GM23338 (cell line): ENCODE results near the gene UHRF1. TPM values are rescaled to one million over a fixed set of nuclear protein-coding genes. Genes with fewer than 3 reads are reported as not detected.

ENCODE experiments used
- ATAC-seq: fragments of 200-7000 bp; cut with Tn5 transposase; 3 replicates; pipeline ENCODE4 v1.9.1; 2020
- DNase-seq: peaks from one replicate; pipeline ENCODE4 v3.0.0-alpha.2; 2015; ENCODE audit warnings: low spot score
- H2AFZ ChIP-seq: fragments of 200-600 bp; sonication (generic); 2 replicates; pipeline ENCODE4 v1.8.0; 2016; ENCODE audit warnings: antibody characterized with exemption, mild to moderate bottlenecking, moderate library complexity
- H3F3A ChIP-seq: fragments of 200-600 bp; sonication (generic); replicated peaks from 2 replicates; pipeline ENCODE4 v1.8.0; 2017; ENCODE audit warnings: antibody characterized with exemption, mixed run types, low read depth
- H3K27ac ChIP-seq: fragments of 200-600 bp; sonication (generic); 2 replicates; pipeline ENCODE4 v1.6.1; 2016; ENCODE audit warnings: low read depth
- H3K27me3 ChIP-seq: fragments of 200-600 bp; sonication (generic); 2 replicates; pipeline ENCODE4 v1.8.0; 2016; ENCODE audit warnings: mild to moderate bottlenecking, mixed run types, moderate library complexity; ENCODE audit not compliant: insufficient read depth
- H3K36me3 ChIP-seq: fragments of 200-600 bp; sonication (generic); 2 replicates; pipeline ENCODE4 v1.8.0; 2016; ENCODE audit warnings: mild to moderate bottlenecking; ENCODE audit not compliant: insufficient read depth
- H3K4me1 ChIP-seq: fragments of 200-600 bp; sonication (generic); 2 replicates; pipeline ENCODE4 v1.8.0; 2016; ENCODE audit warnings: mild to moderate bottlenecking, moderate library complexity; ENCODE audit not compliant: insufficient read depth
- H3K4me2 ChIP-seq: fragments of 200-600 bp; sonication (generic); 2 replicates; pipeline ENCODE4 v1.7.1; 2017; ENCODE audit warnings: mixed run types
- H3K4me3 ChIP-seq: fragments of 200-600 bp; sonication (generic); 2 replicates; pipeline ENCODE4 v1.6.1; 2016; ENCODE audit warnings: mixed run types
- H3K79me2 ChIP-seq: fragments of 200-600 bp; sonication (generic); replicated peaks from 2 replicates; pipeline ENCODE4 v1.8.0; 2017; ENCODE audit warnings: mild to moderate bottlenecking; ENCODE audit not compliant: insufficient read depth
- H3K9me2 ChIP-seq: fragments of 200-600 bp; sonication (generic); 2 replicates; pipeline ENCODE4 v1.8.0; 2017; ENCODE audit not compliant: insufficient read depth
- H4K20me1 ChIP-seq: fragments of 200-600 bp; sonication (generic); replicated peaks from 2 replicates; pipeline ENCODE4 v1.8.0; 2017; ENCODE audit warnings: mild to moderate bottlenecking; ENCODE audit not compliant: insufficient read depth
- H3K27ac Mint-ChIP-seq: 2 replicates; pipeline ENCODE4 v1.8.0; 2020; ENCODE audit warnings: inconsistent platforms, mild to moderate bottlenecking, moderate library complexity, mixed read lengths
- H3K27me3 Mint-ChIP-seq: 3 replicates; pipeline ENCODE4 v1.8.0; 2022; ENCODE audit warnings: low read depth, mild to moderate bottlenecking, moderate library complexity, mixed read lengths, inconsistent platforms; ENCODE audit not compliant: insufficient read depth, poor library complexity
- H3K36me3 Mint-ChIP-seq: 3 replicates; pipeline ENCODE4 v1.8.0; 2021; ENCODE audit warnings: low read depth, mild to moderate bottlenecking, inconsistent platforms, moderate library complexity, mixed read lengths
- H3K4me1 Mint-ChIP-seq: 3 replicates; pipeline ENCODE4 v1.8.0; 2020; ENCODE audit warnings: mild to moderate bottlenecking, inconsistent platforms, mixed read lengths
- H3K4me3 Mint-ChIP-seq: 3 replicates; pipeline ENCODE4 v1.8.0; 2021; ENCODE audit warnings: moderate library complexity, mild to moderate bottlenecking, inconsistent platforms, mixed read lengths
- H3K9me3 Mint-ChIP-seq: 3 replicates; pipeline ENCODE4 v1.8.0; 2020; ENCODE audit warnings: moderate library complexity, mild to moderate bottlenecking, inconsistent platforms, mixed read lengths
- CREB1 ChIP-seq: fragments of 250-450 bp; sonication (Bioruptor Pico); IDR thresholded peaks from 2 replicates; pipeline ENCODE4 v1.5.0; 2020; ENCODE audit warnings: low read depth, mild to moderate bottlenecking, moderate library complexity
- ETS1 ChIP-seq: IDR thresholded peaks from 2 replicates; pipeline ENCODE4 v1.6.1; 2016; ENCODE audit warnings: antibody characterized with exemption
- EZH2 ChIP-seq: fragments of 200-600 bp; sonication (generic); IDR thresholded peaks from one replicate; pipeline ENCODE4 v1.8.0; 2017; ENCODE audit warnings: antibody characterized with exemption, mild to moderate bottlenecking, low read depth; ENCODE audit not compliant: unreplicated experiment
- EZH2phosphoT487 ChIP-seq: fragments of 200-600 bp; sonication (generic); IDR thresholded peaks from one replicate; pipeline ENCODE4 v1.8.1; 2018; ENCODE audit warnings: antibody characterized with exemption; ENCODE audit not compliant: unreplicated experiment
- JUNB ChIP-seq: IDR thresholded peaks from one replicate; pipeline ENCODE4 v1.6.1; 2016; ENCODE audit warnings: antibody characterized with exemption; ENCODE audit not compliant: unreplicated experiment
- NANOG ChIP-seq: IDR thresholded peaks from 2 replicates; pipeline ENCODE4 v1.6.1; 2016; ENCODE audit warnings: antibody characterized with exemption, borderline replicate concordance
- POLR2AphosphoS5 ChIP-seq: IDR thresholded peaks from 2 replicates; pipeline ENCODE4 v1.6.1; 2016; ENCODE audit warnings: antibody characterized with exemption, low read depth
- REST ChIP-seq: IDR thresholded peaks from one replicate; pipeline ENCODE4 v1.6.1; 2018; ENCODE audit warnings: antibody characterized with exemption; ENCODE audit not compliant: unreplicated experiment
- STAT1 ChIP-seq: IDR thresholded peaks from one replicate; pipeline ENCODE4 v1.6.1; 2016; ENCODE audit warnings: antibody characterized with exemption; ENCODE audit not compliant: unreplicated experiment
- ZNF114 ChIP-seq: fragments of 250-450 bp; sonication (Bioruptor Pico); IDR thresholded peaks from 2 replicates; pipeline ENCODE4 v1.5.0; 2020; ENCODE audit warnings: mild to moderate bottlenecking, moderate library complexity
- ZNF462 ChIP-seq: fragments of 250-450 bp; sonication (Bioruptor Pico); IDR thresholded peaks from 2 replicates; pipeline ENCODE4 v1.5.0; 2020; ENCODE audit warnings: mild to moderate bottlenecking, moderate library complexity
- polyA plus RNA-seq: library from polyadenylated mRNA; unstranded; fragments of >200 nt; fragmentation: Nextera tagmentation; extraction: Ambion mirVana; gene quantifications from 2 replicates; pipeline ENCODE4 v1.2.1, GENCODE V29; 2016
- total RNA-seq: library from RNA; depleted of rRNA; stranded (reverse); fragments of >200 nt; shearing (Covaris generic); gene quantifications from 2 replicates; pipeline ENCODE4 v1.2.3, GENCODE V29; 2014
- TF ChIP-seq, protein P1 (sequence below), 2 experiments: fragments of 200-600 bp in 1 of 2; sonication (generic) in 1 of 2; conservative IDR thresholded peaks; 2 replicates each; pipeline versions ENCODE4 v1.5.1 to v1.6.1; 2016 to 2017; ENCODE audit warnings: antibody characterized with exemption in 2 of 2, low read depth in 2 of 2, mild to moderate bottlenecking in 2 of 2, moderate library complexity in 1 of 2

Gene UHRF1
- total and polyA plus RNA-seq, 2 experiments from 2014 or later = 20.3 to 45.7 TPM

- Histone ChIP-seq H2AFZ (no peak overlapping the region), H3K36me3 (no peaks in the 10 kb centered on the region), H3K27me3 (no peaks in the 10 kb centered on the region), H3K4me3 (no peak overlapping the region), H3F3A (no peaks in the 10 kb centered on the region), H3K27ac (no peak overlapping the region), H4K20me1 (peaks cover 19% of the 10 kb centered on the region), H3K4me1 (no peaks in the 10 kb centered on the region), H3K4me2 (no peak overlapping the region), H3K9me2 (no peaks in the 10 kb centered on the region), H3K79me2 (peaks cover 94% of the 10 kb centered on the region)
- DNase-seq (no peak), ATAC-seq (peak; percentile 6; the same call in 1 of the 3 replicates)
- Mint-ChIP-seq H3K27ac (peak overlapping the region; percentile 61), H3K4me3 (no peak overlapping the region), H3K4me1 (peaks cover 44% of the 10 kb centered on the region), H3K9me3 (no peaks in the 10 kb centered on the region), H3K36me3 (no peaks in the 10 kb centered on the region), H3K27me3 (peaks cover 12% of the 10 kb centered on the region)
- TF ChIP-seq EZH2phosphoT487 (no peak), EZH2 (no peak), CREB1 (CRISPR knock-in tag) (no peak), NANOG (no peak), STAT1 (no peak), REST (no peak), POLR2AphosphoS5 (no peak), ZNF114 (no peak), ETS1 (no peak), JUNB (no peak), ZNF462 (no peak)
- TF ChIP-seq, protein P1, sequence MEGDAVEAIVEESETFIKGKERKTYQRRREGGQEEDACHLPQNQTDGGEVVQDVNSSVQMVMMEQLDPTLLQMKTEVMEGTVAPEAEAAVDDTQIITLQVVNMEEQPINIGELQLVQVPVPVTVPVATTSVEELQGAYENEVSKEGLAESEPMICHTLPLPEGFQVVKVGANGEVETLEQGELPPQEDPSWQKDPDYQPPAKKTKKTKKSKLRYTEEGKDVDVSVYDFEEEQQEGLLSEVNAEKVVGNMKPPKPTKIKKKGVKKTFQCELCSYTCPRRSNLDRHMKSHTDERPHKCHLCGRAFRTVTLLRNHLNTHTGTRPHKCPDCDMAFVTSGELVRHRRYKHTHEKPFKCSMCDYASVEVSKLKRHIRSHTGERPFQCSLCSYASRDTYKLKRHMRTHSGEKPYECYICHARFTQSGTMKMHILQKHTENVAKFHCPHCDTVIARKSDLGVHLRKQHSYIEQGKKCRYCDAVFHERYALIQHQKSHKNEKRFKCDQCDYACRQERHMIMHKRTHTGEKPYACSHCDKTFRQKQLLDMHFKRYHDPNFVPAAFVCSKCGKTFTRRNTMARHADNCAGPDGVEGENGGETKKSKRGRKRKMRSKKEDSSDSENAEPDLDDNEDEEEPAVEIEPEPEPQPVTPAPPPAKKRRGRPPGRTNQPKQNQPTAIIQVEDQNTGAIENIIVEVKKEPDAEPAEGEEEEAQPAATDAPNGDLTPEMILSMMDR (conservative IDR thresholded peaks at IDR 0.05; ENCODE audit: low read depth in 2 of 2) = no peak
Measured at GRCh38 chr19:4985551-4985991, 76.3 kb downstream of the UHRF1 start.
